Measurements from ENCODE around the gene SLC4A1.
A peak's percentile ranks its signal among the peaks of the same experiment; 100 is the strongest.

The SLC4A1 gene

DNA sequence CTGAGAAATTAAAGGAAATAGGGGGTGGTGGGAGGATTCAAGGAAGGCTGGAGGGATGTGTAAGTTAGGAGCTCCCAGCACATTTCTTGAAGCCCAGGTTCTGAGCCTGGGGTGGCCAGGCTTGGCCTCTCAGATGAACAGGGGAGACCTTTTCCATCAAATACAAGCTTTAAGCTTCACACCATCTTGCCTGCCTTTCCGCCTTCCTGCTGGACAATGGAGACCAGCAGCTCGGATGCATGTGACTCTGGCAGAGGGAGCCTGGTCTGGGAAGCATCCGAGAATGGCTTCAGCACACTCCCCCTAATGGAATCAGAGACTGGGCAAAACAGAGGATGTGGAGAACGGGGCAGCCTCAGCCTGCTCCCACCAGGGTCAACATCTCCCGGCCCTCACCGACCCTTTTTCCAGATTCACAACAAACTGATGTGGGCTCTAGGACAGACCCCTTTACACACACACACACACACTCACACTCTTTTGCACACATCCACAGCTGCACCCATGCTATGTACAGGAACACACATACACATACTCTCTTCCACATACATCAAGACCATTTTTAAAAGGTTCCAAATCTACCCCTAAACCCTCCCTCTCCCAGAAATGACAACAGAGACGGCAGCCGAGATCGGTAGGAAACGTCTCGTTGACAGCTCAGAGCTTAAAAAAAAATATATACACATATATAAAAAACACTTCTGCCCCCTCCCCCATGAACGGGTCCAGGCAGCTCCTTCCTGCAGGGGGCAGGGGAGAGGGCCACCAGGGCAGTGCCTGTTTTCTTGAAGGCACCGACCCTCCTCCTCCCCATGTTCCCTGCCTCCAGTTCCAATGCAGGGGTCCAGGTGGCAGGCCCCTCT, 61.7 kb downstream of the SLC4A1 start:
- no peak for DNase-seq (ENCODE audit: low spot score)

DNA sequence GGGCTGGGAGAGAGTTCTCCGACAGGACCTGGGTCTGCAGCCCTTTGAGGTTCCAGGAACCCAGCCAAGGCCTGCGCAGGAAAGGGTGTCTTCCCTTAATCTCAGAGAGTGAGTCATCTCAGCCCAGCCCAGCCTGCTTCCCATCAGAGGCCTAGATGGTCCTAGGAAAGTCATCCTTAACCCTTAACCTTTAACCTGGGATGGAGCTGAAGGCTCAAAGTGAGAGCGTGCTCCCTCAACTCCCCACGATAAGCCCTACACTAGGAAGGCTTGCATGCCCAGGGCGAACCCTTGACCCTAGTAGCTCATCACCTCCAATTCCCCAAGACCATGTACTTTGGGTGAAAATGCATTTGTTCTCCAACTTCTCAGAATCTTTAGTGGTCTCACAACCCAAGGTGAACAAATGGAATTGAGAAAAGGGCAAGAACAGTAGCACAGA, 63.5 kb downstream of the SLC4A1 start:
- DNase-seq (ENCODE audit: low spot score): peak; percentile 59

DNA sequence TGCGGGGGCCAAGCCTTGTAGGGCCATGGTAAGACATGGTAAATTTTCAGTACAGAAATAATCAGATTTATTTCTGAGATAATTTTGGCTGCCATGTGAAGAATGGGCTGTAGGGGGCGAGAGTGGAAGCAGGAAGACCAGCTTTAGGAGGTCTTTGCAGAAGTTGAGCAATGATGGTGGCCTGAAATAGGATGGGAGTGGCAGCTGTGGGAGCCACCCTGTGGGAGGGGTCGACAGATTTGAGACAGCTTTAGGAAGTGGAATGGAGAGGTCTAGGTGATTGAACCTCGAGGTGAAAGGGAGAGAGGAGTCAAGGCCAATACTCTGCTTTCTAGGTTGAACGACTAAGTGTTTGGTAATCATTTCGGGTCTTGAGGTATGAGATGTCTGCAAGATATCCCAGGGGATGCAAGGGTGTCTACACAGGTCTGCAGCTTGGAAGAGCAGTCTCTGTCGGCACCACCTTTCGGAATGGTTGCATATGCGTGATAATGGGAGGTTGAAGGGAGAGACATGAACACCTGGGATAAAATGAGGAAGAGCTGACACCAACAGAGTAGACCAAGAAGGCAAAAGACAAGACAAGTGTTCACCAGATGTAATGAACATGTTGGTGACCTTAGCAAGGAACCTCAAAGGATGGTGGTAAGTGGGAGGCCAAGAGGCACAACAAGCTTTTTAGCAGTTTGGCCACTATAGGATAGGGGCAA, 64.0 kb downstream of the SLC4A1 start:
- peak; percentile 66 for DNase-seq (ENCODE audit: low spot score)

DNA sequence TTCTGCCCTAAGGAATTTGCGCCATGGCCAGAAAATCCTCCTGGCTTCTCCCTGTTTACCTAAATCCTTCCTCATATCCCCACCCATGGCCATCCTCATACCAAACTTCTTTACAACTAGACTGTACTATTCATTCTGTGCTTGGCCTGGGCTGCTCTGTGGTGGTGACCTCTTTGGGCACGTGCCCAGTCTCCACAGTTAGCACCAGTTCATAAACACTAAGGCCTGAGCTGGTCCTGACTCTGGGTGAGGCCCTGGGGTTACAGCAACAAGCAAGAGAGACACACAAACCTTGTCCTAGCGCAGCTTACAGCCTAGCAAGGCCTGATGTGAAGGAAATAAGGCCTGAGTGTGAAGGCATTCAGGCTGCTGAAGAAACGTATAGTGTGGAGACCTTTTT, 65.2 kb downstream of the SLC4A1 start:
- DNase-seq (ENCODE audit: low spot score): no peak

DNA sequence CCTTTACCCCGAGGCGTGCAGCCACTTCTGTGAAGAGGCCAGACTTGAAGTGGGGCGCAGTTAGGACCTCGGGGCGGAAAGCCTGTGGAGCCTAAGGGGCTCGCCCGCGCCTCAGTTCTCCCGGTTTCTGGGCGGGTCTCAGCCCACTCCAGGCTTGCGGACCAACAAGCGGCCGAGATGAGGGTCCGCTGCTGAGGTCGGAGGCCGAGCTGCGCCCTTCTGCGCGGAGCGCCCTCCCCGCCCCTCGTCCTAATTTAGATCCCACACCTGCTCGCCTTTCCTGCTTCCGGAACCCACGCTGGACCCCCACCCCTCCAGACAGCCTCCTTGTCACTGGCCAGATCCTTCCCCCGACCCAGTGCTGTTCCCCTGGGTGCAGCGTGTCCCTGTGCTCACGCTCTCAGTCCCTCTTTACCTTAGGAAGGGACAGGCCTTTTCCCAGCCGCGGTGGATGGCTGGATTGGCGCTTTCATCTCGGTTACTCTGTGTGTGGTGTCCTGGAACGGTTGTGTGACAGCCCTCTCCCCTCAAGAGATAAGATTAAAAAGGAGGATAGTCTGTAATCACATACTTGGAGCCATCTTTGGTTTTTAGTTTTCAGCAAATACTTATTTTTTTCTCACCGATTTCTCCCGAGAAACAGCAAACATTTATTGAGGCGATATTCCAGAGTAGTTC, 67.3 kb downstream of the SLC4A1 start:
- DNase-seq (ENCODE audit: low spot score): no peak

DNA sequence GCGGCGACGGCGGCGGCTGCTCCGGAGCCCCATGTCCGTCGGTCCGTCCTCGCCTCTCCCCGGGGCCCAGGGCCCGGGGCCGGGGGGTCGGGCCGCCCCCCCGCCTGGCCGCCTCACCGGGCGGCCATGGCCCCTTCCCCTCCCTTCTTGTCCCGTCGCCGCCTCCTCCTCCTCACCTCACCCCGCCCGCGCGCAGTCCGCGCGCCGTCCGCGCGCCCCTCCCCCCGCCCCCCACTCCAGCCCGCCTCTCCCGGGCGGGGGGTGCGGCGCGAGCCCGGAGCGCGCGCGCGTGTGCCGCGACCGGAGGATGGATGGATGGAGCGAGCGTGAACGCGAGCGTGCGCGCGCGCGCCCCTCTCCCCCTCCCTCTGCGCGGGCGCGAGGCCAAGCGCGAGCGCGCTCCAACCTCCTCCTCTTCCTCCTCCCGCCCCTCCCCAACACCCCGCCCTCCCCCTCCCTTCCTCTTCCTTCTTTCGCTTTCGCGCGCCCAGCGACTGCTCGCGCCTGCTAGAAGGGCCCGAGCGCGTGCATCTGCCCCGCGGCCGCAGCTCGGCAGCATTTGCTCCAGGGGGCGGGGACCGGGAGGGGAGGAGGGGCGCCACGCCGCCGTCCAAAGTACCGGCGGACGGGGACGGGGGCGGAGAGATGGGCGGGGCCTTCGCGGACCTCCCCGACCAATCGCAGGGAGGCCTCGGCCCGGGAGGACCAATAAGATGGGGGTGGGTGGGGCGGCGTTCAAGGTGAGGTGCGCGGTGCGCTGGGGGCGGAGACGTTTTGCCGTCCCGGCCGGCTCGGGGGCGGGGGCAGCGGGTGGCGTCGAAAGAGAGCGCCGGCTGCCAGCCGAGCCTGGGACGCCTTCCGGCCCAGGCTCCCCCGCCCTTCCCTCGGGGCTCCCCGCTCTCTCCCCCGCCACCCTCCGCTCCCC, 68.1 kb downstream of the SLC4A1 start, which contains the start of gene ATXN7L3:
Gene ATXN7L3 (minus strand): TSS at position 332 of the 925 bp plus-strand sequence. CDS start 1,814 bp downstream, outside the sequence.
- DNase-seq (ENCODE audit: low spot score): peak; percentile 99

DNA sequence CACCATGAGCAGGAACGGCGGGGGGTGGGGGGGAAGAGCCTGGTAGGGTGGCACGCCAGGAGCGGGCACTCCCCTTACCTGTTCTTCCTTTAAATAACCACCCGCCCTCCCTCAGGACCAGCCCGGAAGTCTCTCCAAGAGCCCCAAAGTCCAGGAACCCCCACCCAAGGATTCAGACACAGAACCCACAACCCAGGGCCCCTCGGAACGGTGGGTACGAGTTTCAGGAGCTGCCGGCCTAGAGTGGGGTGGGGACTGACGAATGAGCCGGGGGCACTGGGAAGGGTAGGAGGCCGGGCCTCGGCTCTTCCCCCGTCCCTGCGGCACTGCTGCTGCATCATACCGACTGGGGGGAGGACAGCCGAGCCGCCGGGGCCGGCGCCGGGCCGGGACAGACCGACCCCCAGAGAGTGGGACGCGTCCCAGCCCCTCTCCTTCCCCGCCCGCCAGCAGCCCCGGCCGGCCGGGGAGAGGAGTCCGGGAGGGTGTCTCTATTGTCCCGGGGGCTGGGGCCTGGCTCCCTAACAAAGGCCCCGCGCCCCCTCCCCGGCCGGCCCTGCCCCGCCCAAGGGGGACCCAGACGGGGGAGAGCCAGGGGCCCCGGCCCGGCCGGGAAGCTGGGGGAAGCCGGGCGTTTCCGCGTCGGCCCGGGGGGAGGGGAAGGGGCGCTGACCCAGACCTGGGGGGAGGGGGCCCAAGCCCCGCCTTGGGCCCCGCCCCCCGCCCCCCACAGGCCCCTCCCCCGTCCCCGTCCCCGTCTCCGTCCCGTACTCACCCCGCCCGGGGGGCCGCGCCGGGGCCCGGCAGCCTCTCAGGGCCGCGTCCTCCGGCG, 69.0 kb downstream of the SLC4A1 start:
- no peak for DNase-seq (ENCODE audit: low spot score)

Measured in hematopoietic multipotent progenitor cell treated with erythropoietin and hydrocortisone succinate and interleukin-3 and kit ligand, for 15 days (in vitro differentiated cells).